Measurements from ENCODE around the gene FRMPD4. TPM values are rescaled to one million over a fixed set of nuclear protein-coding genes. Genes with fewer than 3 reads are reported as not detected.

The FRMPD4 gene
- total and polyA plus RNA-seq, 10 of the 15 experiments (the other 5 are each of a cell fraction or from before 2014, with no cell fraction given) = not detected

DNA sequence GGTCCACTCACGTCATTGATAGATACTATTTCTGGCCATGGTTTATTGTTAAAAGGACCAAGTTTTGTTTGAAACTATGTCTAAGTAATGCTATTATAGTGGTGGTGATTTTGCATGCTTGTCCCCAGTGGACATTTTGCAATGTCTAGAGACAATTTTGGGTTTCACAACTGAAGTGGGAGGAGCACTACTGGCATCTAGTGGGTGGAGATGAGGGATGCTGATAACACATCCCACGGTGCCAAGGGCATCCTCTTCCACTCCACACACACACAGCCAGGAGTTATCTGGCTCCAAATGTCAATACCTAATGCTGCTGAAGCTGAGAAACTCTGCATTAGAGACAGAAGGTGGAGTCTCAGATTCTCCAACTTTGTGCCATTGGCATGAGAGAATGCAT is 131.2 kb downstream of the FRMPD4 start:
- 0% methylated on average over 2 of the region's 2 CpGs for WGBS (ENCODE audit: insufficient coverage, insufficient replicate concordance, low lambda C conversion rate, missing lambda C conversion rate)

More for the DNA sequence above, 131.2 kb downstream of the FRMPD4 start:
- H3K4me3 ChIP-seq = no peak overlapping the region
- H3K27me3 ChIP-seq (replicated peaks in 1 of 2; ENCODE audit: control insufficient read depth in 2 of 2, insufficient read depth in 2 of 2, low read length in 1 of 2) = no peaks in the 10 kb centered on the region; a peak in 1 of 4 replicates
- no peak overlapping the region for H3K9ac ChIP-seq (ENCODE audit: control insufficient read depth, insufficient read depth, low read length)
- H3K4me2 ChIP-seq (ENCODE audit: control insufficient read depth, insufficient read depth) = no peak overlapping the region
- POLR2A ChIA-PET = no interaction called here
- intact Hi-C loops (cut with micrococcal nuclease; ENCODE audit: unreplicated experiment) = no loop called here
- in situ Hi-C loops (cut with MboI) = no loop called here
- CTCF ChIA-PET = no interaction called here
- no peaks in the 10 kb centered on the region for H4K20me1 ChIP-seq (ENCODE audit: control insufficient read depth, insufficient read depth)
- no TSS peak for BruUV-seq (replicated peaks)
- SMC1A ChIA-PET (ENCODE audit: uncharacterized antibody, unreplicated experiment) = no interaction called here
- no peaks in the 10 kb centered on the region for H3K9me3 ChIP-seq (replicated peaks; ENCODE audit: control insufficient read depth, insufficient read depth, low read length)
- no peaks in the 10 kb centered on the region for H3K79me2 ChIP-seq (ENCODE audit: control insufficient read depth, insufficient read depth, low read length)
- TF ChIP-seq CHD1 (IDR thresholded peaks at IDR 0.05; ENCODE audit: low read depth, low read length) = no peak
- TF ChIP-seq EP300 (IDR thresholded peaks at IDR 0.05; ENCODE audit: borderline replicate concordance in 1 of 2, control insufficient read depth in 1 of 2, low read depth in 2 of 2, low read length in 2 of 2) = no peak
- TF ChIP-seq, protein P1, sequence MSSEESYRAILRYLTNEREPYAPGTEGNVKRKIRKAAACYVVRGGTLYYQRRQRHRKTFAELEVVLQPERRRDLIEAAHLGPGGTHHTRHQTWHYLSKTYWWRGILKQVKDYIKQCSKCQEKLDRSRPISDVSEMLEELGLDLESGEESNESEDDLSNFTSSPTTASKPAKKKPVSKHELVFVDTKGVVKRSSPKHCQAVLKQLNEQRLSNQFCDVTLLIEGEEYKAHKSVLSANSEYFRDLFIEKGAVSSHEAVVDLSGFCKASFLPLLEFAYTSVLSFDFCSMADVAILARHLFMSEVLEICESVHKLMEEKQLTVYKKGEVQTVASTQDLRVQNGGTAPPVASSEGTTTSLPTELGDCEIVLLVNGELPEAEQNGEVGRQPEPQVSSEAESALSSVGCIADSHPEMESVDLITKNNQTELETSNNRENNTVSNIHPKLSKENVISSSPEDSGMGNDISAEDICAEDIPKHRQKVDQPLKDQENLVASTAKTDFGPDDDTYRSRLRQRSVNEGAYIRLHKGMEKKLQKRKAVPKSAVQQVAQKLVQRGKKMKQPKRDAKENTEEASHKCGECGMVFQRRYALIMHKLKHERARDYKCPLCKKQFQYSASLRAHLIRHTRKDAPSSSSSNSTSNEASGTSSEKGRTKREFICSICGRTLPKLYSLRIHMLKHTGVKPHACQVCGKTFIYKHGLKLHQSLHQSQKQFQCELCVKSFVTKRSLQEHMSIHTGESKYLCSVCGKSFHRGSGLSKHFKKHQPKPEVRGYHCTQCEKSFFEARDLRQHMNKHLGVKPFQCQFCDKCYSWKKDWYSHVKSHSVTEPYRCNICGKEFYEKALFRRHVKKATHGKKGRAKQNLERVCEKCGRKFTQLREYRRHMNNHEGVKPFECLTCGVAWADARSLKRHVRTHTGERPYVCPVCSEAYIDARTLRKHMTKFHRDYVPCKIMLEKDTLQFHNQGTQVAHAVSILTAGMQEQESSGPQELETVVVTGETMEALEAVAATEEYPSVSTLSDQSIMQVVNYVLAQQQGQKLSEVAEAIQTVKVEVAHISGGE (CRISPR knock-in tag; IDR thresholded peaks at IDR 0.05) = no peak
- no peak for TF ChIP-seq RELA (IDR thresholded peaks at IDR 0.05; ENCODE audit: borderline replicate concordance, partially characterized antibody)
- no peak for TF ChIP-seq BMI1 (IDR thresholded peaks at IDR 0.05; ENCODE audit: borderline replicate concordance)
- TF ChIP-seq, protein P2, sequence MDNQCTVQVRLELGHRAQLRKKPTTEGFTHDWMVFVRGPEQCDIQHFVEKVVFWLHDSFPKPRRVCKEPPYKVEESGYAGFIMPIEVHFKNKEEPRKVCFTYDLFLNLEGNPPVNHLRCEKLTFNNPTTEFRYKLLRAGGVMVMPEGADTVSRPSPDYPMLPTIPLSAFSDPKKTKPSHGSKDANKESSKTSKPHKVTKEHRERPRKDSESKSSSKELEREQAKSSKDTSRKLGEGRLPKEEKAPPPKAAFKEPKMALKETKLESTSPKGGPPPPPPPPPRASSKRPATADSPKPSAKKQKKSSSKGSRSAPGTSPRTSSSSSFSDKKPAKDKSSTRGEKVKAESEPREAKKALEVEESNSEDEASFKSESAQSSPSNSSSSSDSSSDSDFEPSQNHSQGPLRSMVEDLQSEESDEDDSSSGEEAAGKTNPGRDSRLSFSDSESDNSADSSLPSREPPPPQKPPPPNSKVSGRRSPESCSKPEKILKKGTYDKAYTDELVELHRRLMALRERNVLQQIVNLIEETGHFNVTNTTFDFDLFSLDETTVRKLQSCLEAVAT (IDR thresholded peaks at IDR 0.05) = no peak
- no peak for TF ChIP-seq STAT1 (conservative IDR thresholded peaks at IDR 0.05)
- no peak for TF ChIP-seq EED (IDR thresholded peaks at IDR 0.05; ENCODE audit: low read depth)
- no peak for TF ChIP-seq NR2C1 (IDR thresholded peaks at IDR 0.05)
- TF ChIP-seq TCF7 (IDR thresholded peaks at IDR 0.05; ENCODE audit: borderline replicate concordance) = no peak
- no peak for TF ChIP-seq TCF3 (IDR thresholded peaks at IDR 0.05; ENCODE audit: borderline replicate concordance, insufficient read depth, low read depth, low read length)
- TF ChIP-seq CHD2 (IDR thresholded peaks at IDR 0.05; ENCODE audit: borderline replicate concordance, low read depth, low read length) = no peak
- TF ChIP-seq, protein P3, sequence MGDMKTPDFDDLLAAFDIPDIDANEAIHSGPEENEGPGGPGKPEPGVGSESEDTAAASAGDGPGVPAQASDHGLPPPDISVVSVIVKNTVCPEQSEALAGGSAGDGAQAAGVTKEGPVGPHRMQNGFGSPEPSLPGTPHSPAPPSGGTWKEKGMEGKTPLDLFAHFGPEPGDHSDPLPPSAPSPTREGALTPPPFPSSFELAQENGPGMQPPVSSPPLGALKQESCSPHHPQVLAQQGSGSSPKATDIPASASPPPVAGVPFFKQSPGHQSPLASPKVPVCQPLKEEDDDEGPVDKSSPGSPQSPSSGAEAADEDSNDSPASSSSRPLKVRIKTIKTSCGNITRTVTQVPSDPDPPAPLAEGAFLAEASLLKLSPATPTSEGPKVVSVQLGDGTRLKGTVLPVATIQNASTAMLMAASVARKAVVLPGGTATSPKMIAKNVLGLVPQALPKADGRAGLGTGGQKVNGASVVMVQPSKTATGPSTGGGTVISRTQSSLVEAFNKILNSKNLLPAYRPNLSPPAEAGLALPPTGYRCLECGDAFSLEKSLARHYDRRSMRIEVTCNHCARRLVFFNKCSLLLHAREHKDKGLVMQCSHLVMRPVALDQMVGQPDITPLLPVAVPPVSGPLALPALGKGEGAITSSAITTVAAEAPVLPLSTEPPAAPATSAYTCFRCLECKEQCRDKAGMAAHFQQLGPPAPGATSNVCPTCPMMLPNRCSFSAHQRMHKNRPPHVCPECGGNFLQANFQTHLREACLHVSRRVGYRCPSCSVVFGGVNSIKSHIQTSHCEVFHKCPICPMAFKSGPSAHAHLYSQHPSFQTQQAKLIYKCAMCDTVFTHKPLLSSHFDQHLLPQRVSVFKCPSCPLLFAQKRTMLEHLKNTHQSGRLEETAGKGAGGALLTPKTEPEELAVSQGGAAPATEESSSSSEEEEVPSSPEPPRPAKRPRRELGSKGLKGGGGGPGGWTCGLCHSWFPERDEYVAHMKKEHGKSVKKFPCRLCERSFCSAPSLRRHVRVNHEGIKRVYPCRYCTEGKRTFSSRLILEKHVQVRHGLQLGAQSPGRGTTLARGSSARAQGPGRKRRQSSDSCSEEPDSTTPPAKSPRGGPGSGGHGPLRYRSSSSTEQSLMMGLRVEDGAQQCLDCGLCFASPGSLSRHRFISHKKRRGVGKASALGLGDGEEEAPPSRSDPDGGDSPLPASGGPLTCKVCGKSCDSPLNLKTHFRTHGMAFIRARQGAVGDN (IDR thresholded peaks at IDR 0.05) = no peak
- RAD21 ChIA-PET (ENCODE audit: unreplicated experiment) = no interaction called here
- no peaks in the 10 kb centered on the region for H3K36me3 ChIP-seq (ENCODE audit: control insufficient read depth in 2 of 2, insufficient read depth in 2 of 2, low read length in 1 of 2)
- FAIRE-seq = no peak
- H3K27ac ChIP-seq (ENCODE audit: control insufficient read depth, insufficient read depth) = no peak overlapping the region
- H3K4me1 ChIP-seq (ENCODE audit: control insufficient read depth, insufficient read depth, low read length) = no peaks in the 10 kb centered on the region
- no peak for DNase-seq (ENCODE audit: low read depth, low spot score)
- H2AFZ ChIP-seq (ENCODE audit: control insufficient read depth, low read depth, low read length) = no peak overlapping the region
- ATAC-seq = no peak

All from GM12878 (cell line).